ENCODE data around the gene CD177. TPM values are rescaled to one million over a fixed set of nuclear protein-coding genes. Genes with fewer than 3 reads are reported as not detected.

The CD177 gene
- total RNA-seq, 1 experiment from 2014 or later = not detected

- Histone ChIP-seq H3K4me3 (ENCODE audit: low read length) (no peak overlapping the region), H3K79me2 (ENCODE audit: low read length) (no peaks in the 10 kb centered on the region), H3K36me3 (ENCODE audit: insufficient read depth, low read length) (no peaks in the 10 kb centered on the region), H3K9me2 (replicated peaks; ENCODE audit: insufficient read depth, low read length) (no peaks in the 10 kb centered on the region), H3K9me3 (ENCODE audit: low read length) (no peaks in the 10 kb centered on the region), H2AFZ (ENCODE audit: low read length) (no peak overlapping the region), H3K9ac (ENCODE audit: low read length) (no peak overlapping the region), H3K27me3 (ENCODE audit: low read length) (no peaks in the 10 kb centered on the region), H3K27ac (ENCODE audit: low read length) (no peak overlapping the region), H3K4me2 (ENCODE audit: low read depth, low read length, poor library complexity, severe bottlenecking) (no peak overlapping the region), H3K4me1 (ENCODE audit: low read length) (peaks cover 17% of the 10 kb centered on the region), H4K20me1 (ENCODE audit: insufficient read depth, low read depth, low read length) (no peaks in the 10 kb centered on the region)
- no peak for DNase-seq
These were observed 42.1 kb downstream of the CD177 start for GRCh38 chr19:43395561-43395960.

DNA sequence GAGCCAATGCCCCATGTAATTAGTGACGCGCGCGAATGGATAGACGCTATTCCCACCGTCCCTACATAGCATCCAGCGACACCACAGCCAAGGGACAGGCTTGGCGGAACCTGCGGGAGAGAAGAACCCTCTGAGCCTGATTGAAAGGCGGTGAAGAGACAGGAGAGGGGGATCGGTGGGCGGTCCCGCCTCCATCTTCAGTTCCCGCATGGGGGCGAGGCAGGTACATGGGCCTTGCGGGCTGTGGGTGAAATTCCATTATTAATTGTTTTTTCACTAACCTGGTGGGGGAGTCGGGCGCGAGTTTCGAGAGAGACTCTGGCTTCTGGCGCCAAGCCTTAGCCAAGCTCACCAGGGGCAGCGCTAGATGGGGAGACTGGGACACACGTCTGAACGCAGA lies 52.8 kb downstream of the CD177 start:
- Histone ChIP-seq H3K4me1 (ENCODE audit: low read length) (peaks cover 13% of the 10 kb centered on the region), H4K20me1 (ENCODE audit: insufficient read depth, low read depth, low read length) (no peaks in the 10 kb centered on the region), H3K9me2 (replicated peaks; ENCODE audit: insufficient read depth, low read length) (no peaks in the 10 kb centered on the region), H3K79me2 (ENCODE audit: low read length) (no peaks in the 10 kb centered on the region), H2AFZ (ENCODE audit: low read length) (no peak overlapping the region), H3K4me3 (ENCODE audit: low read length) (no peak overlapping the region), H3K9ac (ENCODE audit: low read length) (no peak overlapping the region), H3K27me3 (ENCODE audit: low read length) (no peaks in the 10 kb centered on the region), H3K27ac (ENCODE audit: low read length) (no peak overlapping the region), H3K36me3 (ENCODE audit: insufficient read depth, low read length) (no peaks in the 10 kb centered on the region), H3K9me3 (ENCODE audit: low read length) (no peaks in the 10 kb centered on the region), H3K4me2 (ENCODE audit: low read depth, low read length, poor library complexity, severe bottlenecking) (no peak overlapping the region)
- no peak for DNase-seq

GRCh38 chr19:43407416-43408005 lies 54.0 kb downstream of the CD177 start:
- Histone ChIP-seq H3K9me3 (ENCODE audit: low read length) (no peaks in the 10 kb centered on the region), H3K27ac (ENCODE audit: low read length) (no peak overlapping the region), H3K9me2 (replicated peaks; ENCODE audit: insufficient read depth, low read length) (no peaks in the 10 kb centered on the region), H3K79me2 (ENCODE audit: low read length) (no peaks in the 10 kb centered on the region), H3K4me3 (ENCODE audit: low read length) (no peak overlapping the region), H4K20me1 (ENCODE audit: insufficient read depth, low read depth, low read length) (no peaks in the 10 kb centered on the region), H3K4me2 (ENCODE audit: low read depth, low read length, poor library complexity, severe bottlenecking) (no peak overlapping the region), H2AFZ (ENCODE audit: low read length) (no peak overlapping the region), H3K36me3 (ENCODE audit: insufficient read depth, low read length) (no peaks in the 10 kb centered on the region), H3K27me3 (ENCODE audit: low read length) (no peaks in the 10 kb centered on the region), H3K4me1 (ENCODE audit: low read length) (peaks cover 13% of the 10 kb centered on the region), H3K9ac (ENCODE audit: low read length) (no peak overlapping the region)
- DNase-seq = no peak

DNA sequence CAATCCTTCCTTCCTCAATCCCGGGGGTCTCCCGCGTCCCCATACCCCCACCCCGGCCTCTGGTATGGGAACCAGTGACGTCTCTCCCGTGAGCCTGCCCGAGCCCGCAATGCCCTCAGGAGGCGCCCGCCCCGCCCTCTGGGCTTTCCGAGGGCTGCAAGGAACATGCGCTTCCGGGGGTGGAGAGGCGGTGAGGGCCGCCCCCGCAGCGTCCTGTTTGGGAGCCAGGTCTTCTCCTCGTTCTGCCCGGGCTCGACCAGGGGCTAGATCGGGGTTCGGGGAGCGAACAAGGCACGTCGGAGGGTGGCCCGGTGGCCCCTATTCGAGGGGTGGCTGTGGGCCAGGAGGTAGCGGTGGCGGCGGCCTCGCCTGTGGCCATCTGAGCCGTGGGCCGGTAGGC lies 54.6 kb downstream of the CD177 start:
- H3K79me2 ChIP-seq (ENCODE audit: low read length) = no peaks in the 10 kb centered on the region
- H4K20me1 ChIP-seq (ENCODE audit: insufficient read depth, low read depth, low read length) = no peaks in the 10 kb centered on the region
- no peaks in the 10 kb centered on the region for H3K9me2 ChIP-seq (replicated peaks; ENCODE audit: insufficient read depth, low read length)
- H2AFZ ChIP-seq (ENCODE audit: low read length) = no peak overlapping the region
- H3K9ac ChIP-seq (ENCODE audit: low read length) = no peak overlapping the region
- no peaks in the 10 kb centered on the region for H3K9me3 ChIP-seq (ENCODE audit: low read length)
- H3K27me3 ChIP-seq (ENCODE audit: low read length) = no peaks in the 10 kb centered on the region
- H3K4me1 ChIP-seq (ENCODE audit: low read length) = peaks cover 13% of the 10 kb centered on the region
- H3K36me3 ChIP-seq (ENCODE audit: insufficient read depth, low read length) = no peaks in the 10 kb centered on the region
- H3K4me3 ChIP-seq (ENCODE audit: low read length) = no peak overlapping the region
- H3K27ac ChIP-seq (ENCODE audit: low read length) = no peak overlapping the region
- no peak overlapping the region for H3K4me2 ChIP-seq (ENCODE audit: low read depth, low read length, poor library complexity, severe bottlenecking)
- no peak for DNase-seq

- Histone ChIP-seq H3K9me2 (replicated peaks; ENCODE audit: insufficient read depth, low read length) (no peaks in the 10 kb centered on the region), H3K36me3 (ENCODE audit: insufficient read depth, low read length) (no peaks in the 10 kb centered on the region), H3K27me3 (ENCODE audit: low read length) (no peaks in the 10 kb centered on the region), H3K27ac (ENCODE audit: low read length) (no peak overlapping the region), H4K20me1 (ENCODE audit: insufficient read depth, low read depth, low read length) (no peaks in the 10 kb centered on the region), H3K79me2 (ENCODE audit: low read length) (no peaks in the 10 kb centered on the region), H3K4me1 (ENCODE audit: low read length) (peaks cover 8% of the 10 kb centered on the region), H3K4me3 (ENCODE audit: low read length) (no peak overlapping the region), H3K4me2 (ENCODE audit: low read depth, low read length, poor library complexity, severe bottlenecking) (no peak overlapping the region), H2AFZ (ENCODE audit: low read length) (no peak overlapping the region), H3K9me3 (ENCODE audit: low read length) (no peaks in the 10 kb centered on the region), H3K9ac (ENCODE audit: low read length) (no peak overlapping the region)
- no peak for DNase-seq
These were observed 55.9 kb downstream of the CD177 start for GRCh38 chr19:43409415-43409814.

DNA sequence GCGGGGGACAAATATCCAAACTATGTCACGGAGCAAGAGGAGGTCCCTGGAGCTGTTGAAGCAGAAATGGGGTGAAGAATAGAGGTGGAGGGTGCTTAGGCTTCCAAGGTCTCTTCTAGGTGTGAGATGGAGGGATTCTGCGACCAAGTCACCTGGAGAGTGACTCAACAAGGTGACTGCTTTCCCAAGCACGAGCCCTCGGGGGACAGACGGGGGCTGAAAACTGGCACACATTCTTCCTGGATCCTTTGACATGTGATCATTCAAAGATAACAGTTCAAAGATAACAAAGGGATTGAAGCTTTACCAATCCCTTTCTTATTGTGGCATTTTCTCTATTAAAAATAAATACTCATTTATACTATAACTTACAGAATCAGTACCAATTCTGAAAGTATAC lies 59.0 kb downstream of the CD177 start:
- Histone ChIP-seq H3K4me1 (ENCODE audit: low read length) (no peaks in the 10 kb centered on the region), H3K4me2 (ENCODE audit: low read depth, low read length, poor library complexity, severe bottlenecking) (no peak overlapping the region), H4K20me1 (ENCODE audit: insufficient read depth, low read depth, low read length) (no peaks in the 10 kb centered on the region), H3K36me3 (ENCODE audit: insufficient read depth, low read length) (no peaks in the 10 kb centered on the region), H3K27me3 (ENCODE audit: low read length) (no peaks in the 10 kb centered on the region), H3K27ac (ENCODE audit: low read length) (no peak overlapping the region), H3K79me2 (ENCODE audit: low read length) (no peaks in the 10 kb centered on the region), H3K9me3 (ENCODE audit: low read length) (no peaks in the 10 kb centered on the region), H3K9ac (ENCODE audit: low read length) (no peak overlapping the region), H3K4me3 (ENCODE audit: low read length) (no peak overlapping the region), H3K9me2 (replicated peaks; ENCODE audit: insufficient read depth, low read length) (no peaks in the 10 kb centered on the region), H2AFZ (ENCODE audit: low read length) (no peak overlapping the region)
- no peak for DNase-seq

Other genes with a start within 250 kb of the CD177 start
- gene PSG5, start 167.2 kb upstream of the CD177 start, total RNA-seq (2014; rRNA removed; shearing (Covaris generic); ENCODE audit: low replicate concordance) = not detected in 2 replicates
- gene PSG4, start 148.0 kb upstream of the CD177 start, total RNA-seq (2014; rRNA removed; shearing (Covaris generic); ENCODE audit: low replicate concordance) = not detected in 2 replicates
- not detected in 2 replicates for gene PSG9, start 84.2 kb upstream of the CD177 start, total RNA-seq (2014; rRNA removed; shearing (Covaris generic); ENCODE audit: low replicate concordance)
- not detected in 2 replicates for gene TEX101, start 61.2 kb downstream of the CD177 start, total RNA-seq (2014; rRNA removed; shearing (Covaris generic); ENCODE audit: low replicate concordance)
- gene LYPD3, start 111.9 kb downstream of the CD177 start, total RNA-seq (2014; rRNA removed; shearing (Covaris generic); ENCODE audit: low replicate concordance) = not detected in 2 replicates
- 5.6 and 9.9 TPM in 2 replicates for gene PHLDB3, start 151.1 kb downstream of the CD177 start, total RNA-seq (2014; rRNA removed; shearing (Covaris generic); ENCODE audit: low replicate concordance)
- gene ETHE1, start 173.5 kb downstream of the CD177 start, total RNA-seq (2014; rRNA removed; shearing (Covaris generic); ENCODE audit: low replicate concordance) = 6.7 and 13.6 TPM in 2 replicates
- gene ZNF575, start 179.5 kb downstream of the CD177 start, total RNA-seq (2014; rRNA removed; shearing (Covaris generic); ENCODE audit: low replicate concordance) = 0.34 TPM in 1 of 2 replicates, not detected in the other
- gene XRCC1, start 221.8 kb downstream of the CD177 start, total RNA-seq (2014; rRNA removed; shearing (Covaris generic); ENCODE audit: low replicate concordance) = 40.6 and 70.1 TPM in 2 replicates
- gene PINLYP, start 222.1 kb downstream of the CD177 start, total RNA-seq (2014; rRNA removed; shearing (Covaris generic); ENCODE audit: low replicate concordance) = 3.6 TPM in 1 of 2 replicates, not detected in the other
- gene IRGQ, start 242.4 kb downstream of the CD177 start, total RNA-seq (2014; rRNA removed; shearing (Covaris generic); ENCODE audit: low replicate concordance) = 10.1 and 10.8 TPM in 2 replicates
- 6.2 and 9.1 TPM in 2 replicates for gene ZNF576, start 242.9 kb downstream of the CD177 start, total RNA-seq (2014; rRNA removed; shearing (Covaris generic); ENCODE audit: low replicate concordance)

All from Karpas-422 (cell line).